ENCODE results near the gene APBA1. TPM values are rescaled to one million over a fixed set of nuclear protein-coding genes. Genes with fewer than 3 reads are reported as not detected.
A peak's percentile ranks its signal among the peaks of the same experiment; 100 is the strongest.
"Not testable (repeated sequence)": the region's sequence is repeated elsewhere in the genome, so short reads cannot be mapped to it uniquely, and the experiment has no call there.

APBA1 gene
- total RNA-seq, 1 donor from 2014 or later: 4.9 TPM

GRCh38 chr9:69433968-69434367 is 238.2 kb downstream of the APBA1 start:
- DNase-seq: no peak

- no peak for DNase-seq
These were observed 238.8 kb downstream of the APBA1 start for GRCh38 chr9:69433392-69433791.

- no peak for DNase-seq
These were observed 239.5 kb downstream of the APBA1 start for GRCh38 chr9:69432623-69433022.

GRCh38 chr9:69431777-69432176 is 240.4 kb downstream of the APBA1 start:
- no peak for DNase-seq

GRCh38 chr9:69431203-69431602 is 241.0 kb downstream of the APBA1 start:
- no peak for DNase-seq

GRCh38 chr9:69430206-69430605 is 242.0 kb downstream of the APBA1 start:
- DNase-seq: no peak

- DNase-seq: no peak
These were observed 242.9 kb downstream of the APBA1 start for GRCh38 chr9:69429281-69429680.

- no peak for DNase-seq
These were observed 244.0 kb downstream of the APBA1 start for GRCh38 chr9:69428017-69428785.

GRCh38 chr9:69427286-69427685 is 244.9 kb downstream of the APBA1 start:
- DNase-seq: no peak

GRCh38 chr9:69425136-69425801 is 246.9 kb downstream of the APBA1 start:
- DNase-seq: no peak

- DNase-seq: peak; percentile 84
These were observed 250.0 kb downstream of the APBA1 start for GRCh38 chr9:69421908-69422801.

GRCh38 chr9:69420611-69421270 is 251.4 kb downstream of the APBA1 start:
- DNase-seq: no peak

GRCh38 chr9:69412741-69413150 is 259.4 kb downstream of the APBA1 start:
- peak; percentile 88 for DNase-seq

- DNase-seq: no peak
These were observed 260.0 kb downstream of the APBA1 start for GRCh38 chr9:69411931-69412740.

GRCh38 chr9:69411246-69411645 is 260.9 kb downstream of the APBA1 start:
- no peak for DNase-seq

GRCh38 chr9:69409936-69410335 is 262.2 kb downstream of the APBA1 start:
- not testable (repeated sequence) for DNase-seq

GRCh38 chr9:69400470-69400869 is 271.7 kb downstream of the APBA1 start:
- DNase-seq: no peak

- DNase-seq: no peak
These were observed 274.6 kb downstream of the APBA1 start for GRCh38 chr9:69397384-69398214.

GRCh38 chr9:69396759-69397158 is 275.4 kb downstream of the APBA1 start:
- DNase-seq: no peak

GRCh38 chr9:69395718-69396117 is 276.5 kb downstream of the APBA1 start:
- DNase-seq: no peak

- no peak for DNase-seq
These were observed 278.7 kb downstream of the APBA1 start for GRCh38 chr9:69393425-69393824.

Data from dermis blood vessel endothelial cell (primary cell).